B cell (primary cell): Measurements from ENCODE around the gene UTS2. TPM values are rescaled to one million over a fixed set of nuclear protein-coding genes. Genes with fewer than 3 reads are reported as not detected.

ENCODE experiments used
- ATAC-seq: fragments of 200-7000 bp; cut with Tn5 transposase; one replicate; pipeline ENCODE4 v1.10.0; 2021; ENCODE audit warnings: low read depth, mild to moderate bottlenecking, moderate number of reproducible peaks, moderate library complexity
- CTCF ChIA-PET: fragments of 350-600 bp; sonication (Branson Sonifier 250); formaldehyde crosslinking; loops from one replicate; lab custom pipeline; 2021; ENCODE audit warnings: antibody characterized with exemption, inconsistent platforms; lab: Charles Lee
- POLR2A ChIA-PET: fragments of 350-600 bp; sonication (Branson Sonifier 250); formaldehyde crosslinking; loops from one replicate; lab custom pipeline; 2021; ENCODE audit warnings: antibody characterized with exemption; lab: Charles Lee
- DNase-seq: peaks from one replicate; pipeline ENCODE4 v3.0.0; 2013
- H2AFZ ChIP-seq: 2 replicates; pipeline ENCODE4 v1.6.1; 2012; ENCODE audit warnings: mild to moderate bottlenecking, low read depth, low read length; ENCODE audit not compliant: insufficient read depth, poor library complexity, severe bottlenecking
- H3K27ac ChIP-seq, 2 donors: 1 replicate in 1 of 2; 2 replicates in 1 of 2; pipeline ENCODE4 v1.5.1; 2012 to 2013; ENCODE audit warnings: low read length in 2 of 2, mild to moderate bottlenecking in 2 of 2, moderate library complexity in 1 of 2
- H3K27me3 ChIP-seq, 4 experiments: fragments of 200-600 bp in 1 of 4; sonication (generic) in 1 of 4; replicated peaks in 1 of 4; 1 replicate in 2 of 4; 2 replicates in 2 of 4; pipeline versions ENCODE4 v1.6.1 to v1.7.0; 2013 to 2016; ENCODE audit warnings: low read length in 3 of 4, mild to moderate bottlenecking in 2 of 4, mixed read lengths in 1 of 4, moderate library complexity in 1 of 4; ENCODE audit not compliant: insufficient read depth in 4 of 4, control insufficient read depth in 3 of 4; ENCODE audit errors: control extremely low read depth in 1 of 4
- H3K36me3 ChIP-seq, 2 experiments: replicated peaks in 1 of 2; 1 replicate in 1 of 2; 2 replicates in 1 of 2; pipeline versions ENCODE4 v1.6.1 to v1.7.1; 2013; ENCODE audit warnings: low read length in 1 of 2; ENCODE audit not compliant: insufficient read depth in 2 of 2, control insufficient read depth in 1 of 2; ENCODE audit errors: control extremely low read depth in 1 of 2, extremely low read depth in 1 of 2
- H3K4me1 ChIP-seq, 2 donors: fragments of 200-600 bp in 1 of 2; sonication (generic) in 1 of 2; 1 replicate in 1 of 2; 2 replicates in 1 of 2; pipeline versions ENCODE4 v1.5.1 to v1.6.1; 2013 to 2017; ENCODE audit warnings: low read length in 2 of 2; ENCODE audit not compliant: control insufficient read depth in 2 of 2, insufficient read depth in 2 of 2
- H3K4me2 ChIP-seq: replicated peaks from 2 replicates; pipeline ENCODE3; 2012; ENCODE audit warnings: mild to moderate bottlenecking, low read depth, low read length; ENCODE audit not compliant: poor library complexity, severe bottlenecking
- H3K4me3 ChIP-seq, 5 experiments: fragments of 200-600 bp in 1 of 5; sonication (generic) in 1 of 5; 1 replicate in 3 of 5; 2 replicates in 2 of 5; pipeline versions ENCODE4 v1.5.1 to v1.7.0; 2011 to 2016; ENCODE audit warnings: low read length in 4 of 5, mild to moderate bottlenecking in 4 of 5, low read depth in 2 of 5, control low read depth in 1 of 5, moderate library complexity in 1 of 5; ENCODE audit not compliant: insufficient read depth in 1 of 5; ENCODE audit errors: control extremely low read depth in 1 of 5, extremely low read depth in 1 of 5
- H3K79me2 ChIP-seq: fragments of 200-600 bp; sonication (generic); one replicate; pipeline ENCODE4 v1.6.0; 2016; ENCODE audit warnings: low read length; ENCODE audit not compliant: control insufficient read depth, insufficient read depth
- H3K9ac ChIP-seq: fragments of 200-600 bp; sonication (generic); 2 replicates; pipeline ENCODE4 v1.6.1; 2017; ENCODE audit warnings: mild to moderate bottlenecking, low read length, moderate library complexity
- H3K9me3 ChIP-seq, 3 donors: one replicate each; pipeline versions ENCODE4 v1.6.1 to v1.7.1; 2013; ENCODE audit warnings: low read length in 2 of 3; ENCODE audit not compliant: control insufficient read depth in 2 of 3, insufficient read depth in 1 of 3; ENCODE audit errors: control extremely low read depth in 1 of 3
- H4K20me1 ChIP-seq: 2 replicates; pipeline ENCODE4 v1.6.0; 2012; ENCODE audit warnings: mild to moderate bottlenecking, low read length; ENCODE audit not compliant: insufficient read depth, control insufficient read depth, poor library complexity, severe bottlenecking
- H3K27ac Mint-ChIP-seq: one replicate; pipeline ENCODE4 v1.8.0; 2021; ENCODE audit warnings: mixed read lengths
- H3K27me3 Mint-ChIP-seq: one replicate; pipeline ENCODE4 v1.8.0; 2021; ENCODE audit warnings: mixed read lengths
- H3K4me1 Mint-ChIP-seq: one replicate; pipeline ENCODE4 v1.8.0; 2021; ENCODE audit warnings: mixed read lengths
- H3K4me3 Mint-ChIP-seq: one replicate; pipeline ENCODE4 v1.8.0; 2021; ENCODE audit warnings: mixed read lengths
- H3K9me3 Mint-ChIP-seq: one replicate; pipeline ENCODE4 v1.8.0; 2022; ENCODE audit warnings: mixed read lengths; ENCODE audit not compliant: insufficient read depth
- EZH2 ChIP-seq: IDR thresholded peaks from 2 replicates; pipeline ENCODE4 v1.6.1; 2012; ENCODE audit warnings: borderline replicate concordance, low read depth, mild to moderate bottlenecking, moderate library complexity, low read length; ENCODE audit not compliant: insufficient read depth, poor library complexity, severe bottlenecking
- WGBS: methylation state at CpG from one replicate; pipeline ENCODE4 v1.1.5; 2013; ENCODE audit warnings: missing lambda C conversion rate; ENCODE audit not compliant: insufficient coverage; 5-methylcytosine and 5-hydroxymethylcytosine counted together
- intact Hi-C: fragments of 100-400 bp; cut with micrococcal nuclease; formaldehyde crosslinking; loops from one replicate; pipeline ENCODE4 v1.10.0; 2022
- polyA plus RNA-seq: library from polyadenylated mRNA; depleted of rRNA; stranded (reverse); fragments of >200 nt; gene quantifications from 2 replicates; pipeline ENCODE4 v1.2.3, GENCODE V29; 2012
- total RNA-seq, 2 donors: library from RNA; stranded (reverse); fragments of 120-200 nt in 1 of 2; gene quantifications; 1 replicate in 1 of 2; 2 replicates in 1 of 2; pipeline versions ENCODE4 v1.2.3 to v1.2.4, GENCODE V29; 2013 to 2022
- TF ChIP-seq, protein P1 (sequence below): fragments of 200-600 bp; IDR thresholded peaks from one replicate; pipeline ENCODE4 v1.8.0; 2022; ENCODE audit warnings: antibody characterized with exemption, mild to moderate bottlenecking

UTS2 gene
- total and polyA plus RNA-seq, 2 donors (not counting 1 experiment from before 2014, with no cell fraction given): 5.5 TPM; not detected in 1

DNA sequence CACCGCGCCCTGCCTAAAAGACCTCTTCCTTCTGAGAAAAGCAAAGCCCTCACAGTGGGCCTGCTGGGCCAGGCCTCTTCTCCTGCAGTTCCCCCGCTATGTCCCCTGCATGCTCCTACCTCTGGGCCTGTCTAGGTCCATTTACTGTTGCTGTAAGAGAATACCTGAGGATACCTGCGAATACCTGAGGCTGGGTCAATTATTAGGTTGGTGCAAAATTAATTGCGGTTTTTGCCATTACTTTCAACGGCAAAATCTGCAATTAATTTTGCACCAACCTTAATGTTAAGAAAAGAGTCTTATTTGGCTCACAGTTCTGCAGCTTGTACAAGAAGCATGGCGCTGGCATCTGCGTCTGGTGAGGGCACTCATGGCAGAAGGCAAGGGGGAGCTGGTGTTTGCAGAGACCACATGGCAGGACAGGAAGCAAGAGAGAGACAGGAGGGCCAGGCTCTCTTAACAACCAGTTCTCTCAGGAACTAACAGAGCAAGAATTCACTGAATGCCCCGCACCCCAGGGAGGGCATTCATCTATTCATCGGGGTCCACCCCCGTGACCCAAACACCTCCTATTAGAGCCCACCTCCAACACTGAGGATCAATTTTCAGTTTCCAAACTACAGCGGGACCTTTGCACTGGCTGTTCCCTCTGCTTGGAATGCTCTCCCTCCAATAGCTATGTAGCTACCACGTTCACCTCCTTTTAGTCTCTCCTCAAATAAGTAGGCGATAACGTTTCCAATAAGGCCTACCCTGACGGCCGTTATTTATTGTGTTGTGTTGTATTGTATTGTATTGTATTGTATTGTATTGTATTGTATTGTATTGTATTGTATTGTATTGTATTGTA lies 9.6 kb upstream of the UTS2 start:
- no peaks in the 10 kb centered on the region for H3K4me1 ChIP-seq
- Mint-ChIP-seq H3K9me3 (no peaks in the 10 kb centered on the region), H3K4me3 (no peak overlapping the region), H3K27ac (no peak overlapping the region), H3K4me1 (no peaks in the 10 kb centered on the region), H3K27me3 (no peaks in the 10 kb centered on the region)
- H3K9me3 ChIP-seq: no peaks in the 10 kb centered on the region
- no peak overlapping the region for H2AFZ ChIP-seq
- H3K27ac ChIP-seq: no peak overlapping the region
- H3K4me3 ChIP-seq: no peak overlapping the region
- 98% methylated on average over 10 of the region's 17 CpGs for WGBS
- no peak for TF ChIP-seq EZH2
- TF ChIP-seq, protein P1, sequence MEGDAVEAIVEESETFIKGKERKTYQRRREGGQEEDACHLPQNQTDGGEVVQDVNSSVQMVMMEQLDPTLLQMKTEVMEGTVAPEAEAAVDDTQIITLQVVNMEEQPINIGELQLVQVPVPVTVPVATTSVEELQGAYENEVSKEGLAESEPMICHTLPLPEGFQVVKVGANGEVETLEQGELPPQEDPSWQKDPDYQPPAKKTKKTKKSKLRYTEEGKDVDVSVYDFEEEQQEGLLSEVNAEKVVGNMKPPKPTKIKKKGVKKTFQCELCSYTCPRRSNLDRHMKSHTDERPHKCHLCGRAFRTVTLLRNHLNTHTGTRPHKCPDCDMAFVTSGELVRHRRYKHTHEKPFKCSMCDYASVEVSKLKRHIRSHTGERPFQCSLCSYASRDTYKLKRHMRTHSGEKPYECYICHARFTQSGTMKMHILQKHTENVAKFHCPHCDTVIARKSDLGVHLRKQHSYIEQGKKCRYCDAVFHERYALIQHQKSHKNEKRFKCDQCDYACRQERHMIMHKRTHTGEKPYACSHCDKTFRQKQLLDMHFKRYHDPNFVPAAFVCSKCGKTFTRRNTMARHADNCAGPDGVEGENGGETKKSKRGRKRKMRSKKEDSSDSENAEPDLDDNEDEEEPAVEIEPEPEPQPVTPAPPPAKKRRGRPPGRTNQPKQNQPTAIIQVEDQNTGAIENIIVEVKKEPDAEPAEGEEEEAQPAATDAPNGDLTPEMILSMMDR: no peak
- ChIA-PET POLR2A (no interaction called here), CTCF (no interaction called here)
- ATAC-seq: no peak
- H3K27me3 ChIP-seq: no peaks in the 10 kb centered on the region
- no peak for DNase-seq
- H3K9ac ChIP-seq: no peak overlapping the region
- H3K79me2 ChIP-seq: no peaks in the 10 kb centered on the region
- intact Hi-C loops: no loop called here
- no peaks in the 10 kb centered on the region for H4K20me1 ChIP-seq
- H3K4me2 ChIP-seq: no peak overlapping the region
- no peaks in the 10 kb centered on the region for H3K36me3 ChIP-seq

DNA sequence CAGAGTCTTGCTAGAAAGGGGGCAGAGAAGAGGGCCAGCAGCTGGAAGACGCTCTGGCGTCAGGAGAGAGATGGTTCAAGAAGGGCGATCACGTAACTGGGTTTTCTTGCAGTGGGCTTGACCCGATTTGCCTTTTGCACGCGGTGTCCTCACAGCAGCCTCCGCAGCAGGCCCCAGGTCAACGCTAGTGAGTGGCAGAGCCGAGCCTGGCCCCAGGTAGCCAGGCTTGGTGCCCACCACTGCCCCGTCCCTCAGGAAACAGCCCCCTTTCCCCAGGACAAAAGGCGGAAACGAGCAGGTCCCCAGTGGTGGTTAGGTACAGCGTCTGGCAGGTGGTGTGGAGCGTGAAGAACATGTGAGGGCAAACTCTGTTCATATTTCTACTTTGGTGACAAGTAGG lies 8.6 kb upstream of the UTS2 start:
- Histone ChIP-seq H3K4me2 (no peak overlapping the region), H3K4me3 (no peak overlapping the region), H4K20me1 (no peaks in the 10 kb centered on the region), H3K9me3 (no peaks in the 10 kb centered on the region), H3K27me3 (no peaks in the 10 kb centered on the region), H3K27ac (no peak overlapping the region), H3K4me1 (no peaks in the 10 kb centered on the region), H3K9ac (no peak overlapping the region), H3K79me2 (no peaks in the 10 kb centered on the region), H3K36me3 (no peaks in the 10 kb centered on the region), H2AFZ (no peak overlapping the region)
- TF ChIP-seq, protein P1: no peak
- no peak for TF ChIP-seq EZH2
- Mint-ChIP-seq H3K27me3 (no peaks in the 10 kb centered on the region), H3K9me3 (no peaks in the 10 kb centered on the region), H3K4me3 (no peak overlapping the region), H3K4me1 (peaks cover 1% of the 10 kb centered on the region), H3K27ac (no peak overlapping the region)
- ATAC-seq: no peak
- ChIA-PET POLR2A (no interaction called here), CTCF (interaction anchor here (0.6 kb wide), 1 partner anchor 59 kb away, joined by 3 read pairs; no protein-coding TSS in a partner anchor)
- WGBS: 92% methylated on average over 15 of the region's 15 CpGs
- DNase-seq: no peak
- intact Hi-C loops: no loop called here
